Mesenchymal stem cell (in vitro differentiated cells and primary cell): ENCODE results near the gene RFC5.

ENCODE experiments used
- DNase-seq: peaks from one replicate; pipeline ENCODE4 v3.0.0-alpha.2; 2013
- H2AFZ ChIP-seq: one replicate; pipeline ENCODE4 v1.6.1; 2013; ENCODE audit warnings: low read depth, mild to moderate bottlenecking, control low read depth, inconsistent platforms, low read length, moderate library complexity
- H2AK5ac ChIP-seq: 2 replicates; pipeline ENCODE4 v1.6.1; 2013; ENCODE audit warnings: low read length, moderate library complexity, mild to moderate bottlenecking, inconsistent platforms; ENCODE audit not compliant: severe bottlenecking
- H2BK120ac ChIP-seq: one replicate; pipeline ENCODE4 v1.6.1; 2013; ENCODE audit warnings: low read depth, mild to moderate bottlenecking, inconsistent platforms, low read length, moderate library complexity
- H2BK12ac ChIP-seq, 2 experiments: one replicate each; pipeline ENCODE4 v1.6.1; 2013; ENCODE audit warnings: inconsistent platforms in 2 of 2, low read length in 2 of 2, mild to moderate bottlenecking in 2 of 2, moderate library complexity in 2 of 2, control low read depth in 1 of 2
- H2BK15ac ChIP-seq: one replicate; pipeline ENCODE4 v1.6.1; 2013; ENCODE audit warnings: mild to moderate bottlenecking, low read depth, inconsistent platforms; ENCODE audit not compliant: poor library complexity, severe bottlenecking
- H2BK5ac ChIP-seq: 2 replicates; pipeline ENCODE4 v1.6.1; 2013; ENCODE audit warnings: low read depth, mild to moderate bottlenecking, low read length, control low read depth, inconsistent platforms; ENCODE audit not compliant: poor library complexity, severe bottlenecking
- H3K14ac ChIP-seq, 2 experiments: one replicate each; pipeline ENCODE4 v1.6.1; 2013; ENCODE audit warnings: inconsistent platforms in 2 of 2, low read length in 2 of 2, control low read depth in 1 of 2, mild to moderate bottlenecking in 1 of 2, moderate library complexity in 1 of 2
- H3K18ac ChIP-seq, 2 experiments: one replicate each; pipeline ENCODE4 v1.6.1; 2013; ENCODE audit warnings: inconsistent platforms in 2 of 2, low read length in 2 of 2, control low read depth in 1 of 2, low read depth in 1 of 2, mild to moderate bottlenecking in 1 of 2
- H3K23ac ChIP-seq, 2 experiments: one replicate each; pipeline ENCODE4 v1.6.1; 2013; ENCODE audit warnings: inconsistent platforms in 2 of 2, low read length in 2 of 2, mild to moderate bottlenecking in 2 of 2, moderate library complexity in 2 of 2, control low read depth in 1 of 2
- H3K27ac ChIP-seq: 2 replicates; pipeline ENCODE4 v1.5.1; 2013; ENCODE audit warnings: mild to moderate bottlenecking, moderate library complexity, low read length, control low read depth, inconsistent platforms; ENCODE audit not compliant: poor library complexity, severe bottlenecking
- H3K27me3 ChIP-seq, 2 experiments: 2 replicates each; pipeline versions ENCODE4 v1.6.1 to v1.7.0; 2013; ENCODE audit warnings: low read length in 2 of 2, mild to moderate bottlenecking in 2 of 2, moderate library complexity in 2 of 2, control low read depth in 1 of 2, inconsistent platforms in 1 of 2; ENCODE audit not compliant: control insufficient read depth in 1 of 2, insufficient read depth in 1 of 2
- H3K36me3 ChIP-seq, 2 experiments: 2 replicates each; pipeline versions ENCODE4 v1.6.1 to v1.7.0; 2013; ENCODE audit warnings: low read length in 2 of 2, control low read depth in 1 of 2, inconsistent platforms in 1 of 2, low read depth in 1 of 2, mild to moderate bottlenecking in 1 of 2; ENCODE audit not compliant: insufficient read depth in 2 of 2, control insufficient read depth in 1 of 2
- H3K4ac ChIP-seq, 2 experiments: one replicate each; pipeline ENCODE4 v1.6.1; 2013; ENCODE audit warnings: inconsistent platforms in 2 of 2, low read length in 2 of 2, mild to moderate bottlenecking in 2 of 2, moderate library complexity in 2 of 2, control low read depth in 1 of 2, low read depth in 1 of 2
- H3K4me1 ChIP-seq: 2 replicates; pipeline ENCODE4 v1.6.1; 2013; ENCODE audit warnings: low read depth, low read length, control low read depth; ENCODE audit not compliant: control insufficient read depth, insufficient read depth
- H3K4me2 ChIP-seq: 2 replicates; pipeline ENCODE4 v1.6.1; 2013; ENCODE audit warnings: low read length, mild to moderate bottlenecking, inconsistent platforms; ENCODE audit not compliant: poor library complexity, severe bottlenecking
- H3K4me3 ChIP-seq, 2 experiments: 2 replicates each; pipeline versions ENCODE4 v1.5.1 to v1.7.0; 2013; ENCODE audit warnings: low read length in 2 of 2, mild to moderate bottlenecking in 2 of 2, control low read depth in 1 of 2, low read depth in 1 of 2; ENCODE audit not compliant: insufficient read depth in 1 of 2
- H3K79me1 ChIP-seq: replicated peaks from 2 replicates; pipeline ENCODE4 v1.6.1; 2013; ENCODE audit warnings: mild to moderate bottlenecking, control low read depth, low read length, inconsistent platforms; ENCODE audit not compliant: poor library complexity, severe bottlenecking
- H3K9ac ChIP-seq: 2 replicates; pipeline ENCODE4 v1.7.0; 2013; ENCODE audit warnings: mild to moderate bottlenecking, low read length, moderate library complexity
- H3K9me3 ChIP-seq: 2 replicates; pipeline ENCODE4 v1.7.0; 2013; ENCODE audit warnings: mild to moderate bottlenecking, low read length; ENCODE audit not compliant: control insufficient read depth
- H4K8ac ChIP-seq: one replicate; pipeline ENCODE4 v1.6.1; 2013; ENCODE audit warnings: inconsistent platforms, mild to moderate bottlenecking, low read length, moderate library complexity
- H4K91ac ChIP-seq: one replicate; pipeline ENCODE4 v1.6.1; 2013; ENCODE audit warnings: mild to moderate bottlenecking, low read length, inconsistent platforms
- WGBS: methylation state at CpG from one replicate; pipeline ENCODE4 v1.1.7; 2013; ENCODE audit warnings: mixed read lengths; 5-methylcytosine and 5-hydroxymethylcytosine counted together

Gene RFC5

DNA sequence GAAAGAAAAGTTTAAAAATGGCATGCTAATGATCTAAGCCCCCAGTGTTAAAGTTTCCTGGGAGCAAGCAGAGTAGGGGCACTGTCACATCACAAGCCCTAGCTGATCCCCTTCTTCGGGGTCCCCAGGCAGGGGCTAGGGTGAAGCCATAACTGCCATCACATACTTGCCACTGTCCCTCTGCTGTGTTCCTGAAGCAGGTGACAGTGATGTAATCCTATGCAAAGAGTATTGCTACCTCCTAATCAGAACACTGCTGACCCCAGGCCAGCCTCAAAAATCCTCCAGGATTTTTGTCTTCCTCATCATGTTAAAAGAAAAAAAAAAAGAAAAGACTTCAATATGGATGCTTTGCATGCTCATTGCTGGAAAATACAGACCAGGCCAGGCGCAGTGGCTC is 1.2 kb upstream of the RFC5 start:
- Histone ChIP-seq H3K4me3 (no peak overlapping the region), H3K14ac (no peak overlapping the region), H2BK12ac (no peak overlapping the region), H2AFZ (no peak overlapping the region), H3K4ac (no peak overlapping the region), H3K18ac (no peak overlapping the region), H4K8ac (no peak overlapping the region), H2BK120ac (no peak overlapping the region), H3K36me3 (peaks cover 4 to 14% of the 10 kb centered on the region in 2 experiments), H4K91ac (no peak overlapping the region), H3K27ac (no peak overlapping the region), H3K4me1 (peaks cover 2% of the 10 kb centered on the region), H3K4me2 (no peak overlapping the region), H3K27me3 (no peaks in the 10 kb centered on the region), H3K9me3 (no peaks in the 10 kb centered on the region), H2BK15ac (no peak overlapping the region), H3K9ac (no peak overlapping the region), H2BK5ac (no peak overlapping the region), H3K23ac (no peak overlapping the region), H3K79me1 (peaks cover 18% of the 10 kb centered on the region), H2AK5ac (no peak overlapping the region)
- 100% methylated on average over 2 of the region's 2 CpGs for WGBS
- DNase-seq: no peak

DNA sequence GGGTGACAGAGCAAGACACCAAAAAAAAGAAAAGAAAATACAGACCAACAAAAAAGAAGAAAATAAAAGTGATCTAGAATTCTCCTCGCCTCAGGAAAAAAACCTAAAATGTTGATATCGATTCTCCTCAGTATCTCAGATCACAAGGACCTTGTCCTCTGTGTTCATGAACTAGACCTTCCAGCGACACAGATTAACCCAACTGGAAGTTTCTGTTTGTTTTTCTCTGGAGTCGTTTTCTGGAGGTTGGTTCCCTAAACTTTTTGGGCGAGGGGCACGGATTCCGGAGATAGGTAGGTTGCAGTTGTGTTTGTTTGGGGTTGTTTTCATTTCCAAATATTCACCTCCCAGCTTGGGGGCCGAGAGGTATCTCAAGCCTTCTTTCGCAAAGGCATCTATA is 559 bp upstream of the RFC5 start:
- H3K18ac ChIP-seq: no peak overlapping the region
- H2AFZ ChIP-seq: no peak overlapping the region
- H3K4ac ChIP-seq: no peak overlapping the region
- DNase-seq: no peak
- H2BK12ac ChIP-seq: no peak overlapping the region
- no peak overlapping the region for H3K27ac ChIP-seq
- no peaks in the 10 kb centered on the region for H3K9me3 ChIP-seq
- no peak overlapping the region for H2AK5ac ChIP-seq
- H2BK5ac ChIP-seq: no peak overlapping the region
- H2BK15ac ChIP-seq: no peak overlapping the region
- H4K91ac ChIP-seq: no peak overlapping the region
- no peak overlapping the region for H2BK120ac ChIP-seq
- peaks cover 18% of the 10 kb centered on the region for H3K79me1 ChIP-seq
- no peaks in the 10 kb centered on the region for H3K27me3 ChIP-seq
- H4K8ac ChIP-seq: no peak overlapping the region
- H3K9ac ChIP-seq: peak overlapping the region; percentile 93
- H3K36me3 ChIP-seq: peaks cover 4 to 20% of the 10 kb centered on the region in 2 experiments
- 85% methylated on average over 5 of the region's 9 CpGs for WGBS
- H3K14ac ChIP-seq: no peak overlapping the region
- H3K4me3 ChIP-seq: peak overlapping the region in 1 of 2 experiments; percentile 92
- peaks cover 2% of the 10 kb centered on the region for H3K4me1 ChIP-seq
- peak overlapping the region; percentile 67 for H3K4me2 ChIP-seq
- no peak overlapping the region for H3K23ac ChIP-seq

DNA sequence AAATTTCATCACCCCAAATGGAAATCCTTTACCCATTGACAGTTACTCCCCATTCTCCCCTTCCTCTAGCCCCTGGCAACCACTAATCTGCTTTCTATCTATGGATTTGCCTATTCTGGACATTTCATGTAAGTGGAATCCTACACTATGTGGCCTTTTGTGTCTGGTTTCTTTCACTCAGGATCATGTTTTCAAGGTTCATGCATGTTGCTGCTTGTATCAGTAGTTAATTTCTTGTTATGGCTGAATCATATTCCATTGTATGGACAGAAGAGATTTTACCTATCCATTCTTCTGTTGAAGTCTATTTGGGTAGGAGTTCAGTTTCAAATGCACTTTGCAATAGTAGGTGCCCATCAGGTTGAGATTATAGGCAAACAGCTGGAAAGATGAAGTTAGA is 1.4 kb downstream of the RFC5 start:
- Histone ChIP-seq H2BK15ac (no peak overlapping the region), H4K8ac (no peak overlapping the region), H3K27me3 (no peaks in the 10 kb centered on the region), H3K9ac (no peak overlapping the region), H2BK5ac (no peak overlapping the region), H3K18ac (no peak overlapping the region), H3K79me1 (peaks cover 23% of the 10 kb centered on the region), H3K9me3 (no peaks in the 10 kb centered on the region), H2BK12ac (no peak overlapping the region), H3K23ac (no peak overlapping the region), H4K91ac (no peak overlapping the region), H3K4me3 (peak overlapping the region in 1 of 2 experiments; percentile 92), H3K27ac (no peak overlapping the region), H2AFZ (no peak overlapping the region), H3K4me1 (peaks cover 2% of the 10 kb centered on the region), H3K4ac (no peak overlapping the region), H2AK5ac (no peak overlapping the region), H3K4me2 (no peak overlapping the region), H2BK120ac (no peak overlapping the region), H3K36me3 (peaks cover 11 to 32% of the 10 kb centered on the region in 2 experiments), H3K14ac (no peak overlapping the region)
- no peak for DNase-seq

GRCh38 chr12:118020036-118020435 is 3.5 kb downstream of the RFC5 start:
- Histone ChIP-seq H2BK15ac (no peak overlapping the region), H3K4ac (no peak overlapping the region), H3K4me1 (peaks cover 2% of the 10 kb centered on the region), H2AK5ac (no peak overlapping the region), H2BK5ac (no peak overlapping the region), H2AFZ (no peak overlapping the region), H3K14ac (no peak overlapping the region), H3K23ac (no peak overlapping the region), H3K36me3 (peaks cover 14 to 35% of the 10 kb centered on the region in 2 experiments), H4K8ac (no peak overlapping the region), H3K4me2 (no peak overlapping the region), H3K4me3 (no peak overlapping the region), H3K27me3 (no peaks in the 10 kb centered on the region), H3K9me3 (no peaks in the 10 kb centered on the region), H3K79me1 (peaks cover 23% of the 10 kb centered on the region), H3K18ac (no peak overlapping the region), H4K91ac (no peak overlapping the region), H2BK12ac (no peak overlapping the region), H2BK120ac (no peak overlapping the region), H3K9ac (no peak overlapping the region), H3K27ac (no peak overlapping the region)
- DNase-seq: no peak
- no CpG with 5 or more reads among the region's 1 CpG for WGBS
